ENCODE data around the gene AMN1.

GRCh38 chr12:31664038-31664437 is 64.8 kb downstream of the AMN1 start:
- no peak for TF ChIP-seq GATA2 (IDR thresholded peaks at IDR 0.05; ENCODE audit: low read depth, low read length)
- TF ChIP-seq GATA3 (IDR thresholded peaks at IDR 0.05; ENCODE audit: low read depth, low read length): no peak

Data from SH-SY5Y (cell line).